ENCODE results near the gene ALK. TPM values are rescaled to one million over a fixed set of nuclear protein-coding genes. Genes with fewer than 3 reads are reported as not detected.
"Not testable (repeated sequence)": the region's sequence is repeated elsewhere in the genome, so short reads cannot be mapped to it uniquely, and the experiment has no call there.

The ALK gene
- total RNA-seq, 4 donors from 2014 or later: 0.19 TPM; not detected in 3

DNA sequence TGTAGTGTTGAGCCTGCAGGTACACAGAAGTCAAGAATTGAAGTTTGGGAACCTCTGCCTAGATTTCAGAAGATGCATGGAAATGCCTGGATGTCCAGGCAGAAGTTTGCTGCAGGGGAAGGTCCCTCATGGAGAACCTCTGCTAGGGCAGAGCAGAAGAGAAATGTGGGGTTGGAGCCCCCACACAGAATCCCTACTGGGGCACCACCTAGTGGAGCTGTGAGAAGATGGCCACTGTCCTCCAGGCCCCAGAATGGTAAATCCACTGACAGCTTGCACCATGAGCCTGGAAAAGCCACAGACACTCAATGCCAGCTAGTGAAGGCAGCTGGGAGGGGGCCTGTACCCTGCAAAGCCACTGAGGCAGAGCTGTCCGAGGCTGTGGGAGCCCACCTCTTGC is 97.2 kb downstream of the ALK start:
- intact Hi-C loops (cut with DNase I); H3K27ac ChIP-seq; DNase-seq; H3K4me3 ChIP-seq; H3K4me1 ChIP-seq; H3K9me3 ChIP-seq; H3K27me3 ChIP-seq; H3K36me3 ChIP-seq: not testable (repeated sequence)
- 0 to 78% methylated on average over 1 of the region's 1 CpG for WGBS, 2 donors
- TF ChIP-seq, protein P1, sequence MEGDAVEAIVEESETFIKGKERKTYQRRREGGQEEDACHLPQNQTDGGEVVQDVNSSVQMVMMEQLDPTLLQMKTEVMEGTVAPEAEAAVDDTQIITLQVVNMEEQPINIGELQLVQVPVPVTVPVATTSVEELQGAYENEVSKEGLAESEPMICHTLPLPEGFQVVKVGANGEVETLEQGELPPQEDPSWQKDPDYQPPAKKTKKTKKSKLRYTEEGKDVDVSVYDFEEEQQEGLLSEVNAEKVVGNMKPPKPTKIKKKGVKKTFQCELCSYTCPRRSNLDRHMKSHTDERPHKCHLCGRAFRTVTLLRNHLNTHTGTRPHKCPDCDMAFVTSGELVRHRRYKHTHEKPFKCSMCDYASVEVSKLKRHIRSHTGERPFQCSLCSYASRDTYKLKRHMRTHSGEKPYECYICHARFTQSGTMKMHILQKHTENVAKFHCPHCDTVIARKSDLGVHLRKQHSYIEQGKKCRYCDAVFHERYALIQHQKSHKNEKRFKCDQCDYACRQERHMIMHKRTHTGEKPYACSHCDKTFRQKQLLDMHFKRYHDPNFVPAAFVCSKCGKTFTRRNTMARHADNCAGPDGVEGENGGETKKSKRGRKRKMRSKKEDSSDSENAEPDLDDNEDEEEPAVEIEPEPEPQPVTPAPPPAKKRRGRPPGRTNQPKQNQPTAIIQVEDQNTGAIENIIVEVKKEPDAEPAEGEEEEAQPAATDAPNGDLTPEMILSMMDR (IDR thresholded peaks at IDR 0.05): peak in 1 of 6 experiments; percentile 36

DNA sequence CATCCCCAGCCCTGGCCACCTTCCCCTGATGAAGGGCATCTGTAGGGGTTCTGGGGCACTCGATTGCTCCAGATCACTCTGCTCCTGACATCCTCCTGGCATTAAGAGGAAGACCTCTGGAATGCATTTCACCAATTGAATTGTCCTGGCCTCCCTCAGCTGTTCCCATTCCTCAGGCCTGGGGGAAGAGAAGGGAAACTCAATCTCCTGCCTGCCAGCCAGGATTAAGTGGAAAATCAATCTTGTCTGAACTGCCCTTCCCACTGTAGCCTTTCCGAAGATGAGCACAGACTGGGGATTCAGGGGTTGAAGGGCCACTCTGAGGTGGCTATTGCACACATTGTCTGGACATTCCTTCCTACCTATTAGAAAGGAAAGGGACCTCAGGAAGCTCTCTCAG is 99.8 kb downstream of the ALK start:
- Histone ChIP-seq H3K4me3 (no peak overlapping the region), H3K36me3 (no peaks in the 10 kb centered on the region), H3K27me3 (no peaks in the 10 kb centered on the region), H3K27ac (no peak overlapping the region), H3K9me3 (no peaks in the 10 kb centered on the region), H3K4me1 (no peaks in the 10 kb centered on the region)
- WGBS, 2 donors: 72 to 76% methylated on average over 2 of the region's 2 CpGs
- intact Hi-C loops (cut with DNase I): no loop called here
- DNase-seq: no peak
- TF ChIP-seq, protein P1 (IDR thresholded peaks at IDR 0.05): no peak
- TF ChIP-seq POLR2A (IDR thresholded peaks at IDR 0.05): no peak

- H3K27ac ChIP-seq: peak overlapping the region in 2 of 4 donors; percentile 55 to 74
- H3K27me3 ChIP-seq: no peaks in the 10 kb centered on the region
- H3K36me3 ChIP-seq: no peaks in the 10 kb centered on the region
- TF ChIP-seq, protein P1 (IDR thresholded peaks at IDR 0.05): no peak
- H3K4me3 ChIP-seq: no peak overlapping the region
- H3K9me3 ChIP-seq: no peaks in the 10 kb centered on the region
- no peaks in the 10 kb centered on the region for H3K4me1 ChIP-seq
- intact Hi-C loops (cut with DNase I): no loop called here
- no peak for DNase-seq
Measured at GRCh38 chr2:29819570-29819969, 101.8 kb downstream of the ALK start.

GRCh38 chr2:29817801-29818680 is 103.3 kb downstream of the ALK start:
- DNase-seq: no peak
- Histone ChIP-seq H3K36me3 (no peaks in the 10 kb centered on the region), H3K27me3 (no peaks in the 10 kb centered on the region), H3K4me1 (no peaks in the 10 kb centered on the region), H3K27ac (peak overlapping the region in 3 of 4 donors; percentile 46 to 74 (median 70)), H3K4me3 (no peak overlapping the region), H3K9me3 (no peaks in the 10 kb centered on the region)
- WGBS, 2 donors: 74 to 84% methylated on average over 25 to 26 of the region's 26 CpGs
- intact Hi-C loops (cut with DNase I): no loop called here
- TF ChIP-seq, protein P1 (IDR thresholded peaks at IDR 0.05): no peak
- TF ChIP-seq POLR2A (IDR thresholded peaks at IDR 0.05): no peak

GRCh38 chr2:29817299-29817698 is 104.1 kb downstream of the ALK start:
- TF ChIP-seq, protein P1 (IDR thresholded peaks at IDR 0.05): no peak
- no peak for TF ChIP-seq POLR2A (IDR thresholded peaks at IDR 0.05)
- WGBS, 2 donors: 70 to 85% methylated on average over 4 of the region's 4 CpGs
- H3K27me3 ChIP-seq: no peaks in the 10 kb centered on the region
- no peak for DNase-seq
- no peak overlapping the region for H3K4me3 ChIP-seq
- peaks cover 0 to under 1% (median 0%) of the 10 kb centered on the region in 3 donors for H3K4me1 ChIP-seq
- intact Hi-C loops (cut with DNase I): no loop called here
- peak overlapping the region in 3 of 4 donors; percentile 46 to 74 (median 70) for H3K27ac ChIP-seq
- H3K36me3 ChIP-seq: no peaks in the 10 kb centered on the region
- H3K9me3 ChIP-seq: no peaks in the 10 kb centered on the region
